Memory B cell (primary cell): ENCODE measurements around the gene MAGEB3.
"Not testable (repeated sequence)": the region's sequence is repeated elsewhere in the genome, so short reads cannot be mapped to it uniquely, and the experiment has no call there.

Experiments
- ATAC-seq: fragments of 150-1000 bp; cut with Tn5 transposase; 2 replicates; pipeline ENCODE4 v1.10.0; 2021; ENCODE audit warnings: low read depth, mild to moderate bottlenecking, moderate library complexity
- DNase-seq, 2 donors: peaks; one replicate each; pipeline ENCODE4 v3.0.0; 2022; ENCODE audit warnings: low spot score in 2 of 2
- H3K27ac Mint-ChIP-seq: one replicate; pipeline ENCODE4 v1.8.0; 2022; ENCODE audit warnings: mild to moderate bottlenecking, moderate library complexity, mixed read lengths
- H3K27me3 Mint-ChIP-seq: one replicate; pipeline ENCODE4 v1.8.0; 2022; ENCODE audit warnings: mixed read lengths
- H3K36me3 Mint-ChIP-seq: one replicate; pipeline ENCODE4 v1.8.0; 2022; ENCODE audit warnings: mild to moderate bottlenecking, mixed read lengths
- H3K4me1 Mint-ChIP-seq: one replicate; pipeline ENCODE4 v1.8.0; 2022; ENCODE audit warnings: mixed read lengths
- H3K4me3 Mint-ChIP-seq: one replicate; pipeline ENCODE4 v1.8.0; 2022; ENCODE audit warnings: mild to moderate bottlenecking, moderate library complexity, mixed read lengths
- H3K9me3 Mint-ChIP-seq: one replicate; pipeline ENCODE4 v1.8.0; 2022; ENCODE audit warnings: mixed read lengths

The MAGEB3 gene, protein sequence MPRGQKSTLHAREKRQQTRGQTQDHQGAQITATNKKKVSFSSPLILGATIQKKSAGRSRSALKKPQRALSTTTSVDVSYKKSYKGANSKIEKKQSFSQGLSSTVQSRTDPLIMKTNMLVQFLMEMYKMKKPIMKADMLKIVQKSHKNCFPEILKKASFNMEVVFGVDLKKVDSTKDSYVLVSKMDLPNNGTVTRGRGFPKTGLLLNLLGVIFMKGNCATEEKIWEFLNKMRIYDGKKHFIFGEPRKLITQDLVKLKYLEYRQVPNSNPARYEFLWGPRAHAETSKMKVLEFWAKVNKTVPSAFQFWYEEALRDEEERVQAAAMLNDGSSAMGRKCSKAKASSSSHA

DNA sequence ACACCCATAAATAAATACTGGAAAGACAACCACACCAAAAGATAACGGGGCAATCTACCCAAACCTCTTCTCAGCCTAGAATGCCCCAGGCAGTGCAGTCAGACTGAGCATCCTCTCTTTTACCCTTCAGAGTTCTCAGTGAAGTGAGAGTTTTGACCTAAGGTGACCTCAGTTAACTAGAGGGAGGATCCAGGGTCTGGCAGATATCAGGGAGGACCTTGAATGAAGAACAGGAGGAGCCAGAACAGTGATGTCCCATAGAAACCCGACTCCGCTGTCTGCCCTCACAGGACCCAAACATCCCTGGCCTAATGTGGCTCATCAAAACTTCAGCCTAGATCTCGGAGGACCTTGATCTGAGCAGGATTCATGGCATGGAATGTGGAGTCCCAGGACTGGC is at the start of gene MAGEB3:
Gene MAGEB3, plus strand, starts transcription at position 263 of the 400 bp plus-strand sequence. CDS start 5,268 bp downstream, outside the sequence.
- Mint-ChIP-seq H3K36me3 (no peaks in the 10 kb centered on the region), H3K27me3 (no peaks in the 10 kb centered on the region), H3K4me3 (no peak within 1 kb of the TSS), H3K4me1 (no peaks in the 10 kb centered on the region), H3K27ac (no peak within 1 kb of the TSS), H3K9me3 (no peaks in the 10 kb centered on the region)
- ATAC-seq: no peak
- DNase-seq: no peak

DNA sequence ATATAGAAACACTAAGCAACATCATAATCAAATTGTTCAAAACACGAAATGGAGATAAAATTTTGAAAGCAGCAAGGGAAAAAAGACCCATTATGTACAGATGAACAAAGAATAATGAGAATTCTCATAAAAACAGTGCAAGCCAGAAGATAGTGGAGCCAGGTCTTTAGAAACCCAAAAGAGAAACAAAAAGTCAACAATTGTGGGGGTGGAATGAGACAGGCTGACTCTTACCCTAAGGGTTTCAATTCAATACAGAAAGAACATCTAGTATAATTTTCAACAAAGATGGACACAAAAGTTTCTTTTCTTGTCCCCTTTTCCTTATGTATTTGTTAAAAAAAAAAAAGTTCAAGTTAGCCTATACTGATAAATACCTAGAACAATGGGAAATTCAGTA is 49.1 kb upstream of the MAGEB3 start:
- H3K4me1 Mint-ChIP-seq: no peaks in the 10 kb centered on the region
- H3K4me3 Mint-ChIP-seq: no peak overlapping the region
- H3K27ac Mint-ChIP-seq: no peak overlapping the region
- H3K27me3 Mint-ChIP-seq: no peaks in the 10 kb centered on the region
- peaks cover 2% of the 10 kb centered on the region for H3K36me3 Mint-ChIP-seq
- ATAC-seq (no peak), DNase-seq (no peak)
- peaks cover 2% of the 10 kb centered on the region for H3K9me3 Mint-ChIP-seq

DNA sequence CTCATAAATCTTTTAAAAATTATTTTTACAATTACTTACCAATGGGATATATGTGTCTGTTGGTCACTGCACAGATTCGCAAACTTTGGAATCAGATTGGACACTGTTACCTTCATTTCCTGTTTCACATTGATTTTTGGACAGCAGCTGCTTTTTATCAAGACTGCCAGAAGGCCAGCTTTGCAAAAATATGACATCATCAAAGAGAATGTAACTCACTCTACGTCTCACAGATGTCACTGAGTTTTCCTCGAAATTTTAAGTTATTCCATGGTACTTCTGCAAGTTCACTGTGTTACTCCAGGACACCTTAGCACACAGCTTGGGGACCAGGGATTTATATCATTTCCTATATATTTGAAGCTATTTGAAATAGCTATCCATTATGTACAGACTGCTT is 46.9 kb upstream of the MAGEB3 start:
- Mint-ChIP-seq H3K9me3 (peaks cover 1% of the 10 kb centered on the region), H3K36me3 (peaks cover 1% of the 10 kb centered on the region), H3K27ac (no peak overlapping the region), H3K27me3 (peaks cover 2% of the 10 kb centered on the region), H3K4me3 (no peak overlapping the region), H3K4me1 (no peaks in the 10 kb centered on the region)
- DNase-seq (no peak), ATAC-seq (no peak)

DNA sequence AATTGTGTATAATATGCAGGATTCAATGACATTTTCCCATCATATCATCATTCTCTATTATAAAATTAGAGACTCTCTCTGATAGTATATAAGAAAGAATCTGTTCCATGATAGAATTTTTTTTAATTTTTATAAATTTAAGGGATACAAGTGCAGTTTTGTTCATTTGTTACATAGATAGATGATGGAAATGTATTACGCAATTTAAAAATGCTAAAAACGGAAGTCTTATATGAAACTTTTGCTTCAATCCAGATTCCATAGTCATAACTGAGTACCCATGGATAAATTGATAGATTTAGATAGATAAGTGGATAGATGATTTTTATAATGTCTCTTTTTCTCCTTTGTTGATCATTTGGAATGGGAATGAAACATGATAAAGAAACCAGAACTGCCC is 40.0 kb upstream of the MAGEB3 start:
- Mint-ChIP-seq H3K9me3 (peaks cover 1% of the 10 kb centered on the region), H3K27me3 (peaks cover 8% of the 10 kb centered on the region), H3K27ac (no peak overlapping the region), H3K36me3 (no peaks in the 10 kb centered on the region), H3K4me3 (no peak overlapping the region), H3K4me1 (no peaks in the 10 kb centered on the region)
- DNase-seq (no peak), ATAC-seq (no peak)

DNA sequence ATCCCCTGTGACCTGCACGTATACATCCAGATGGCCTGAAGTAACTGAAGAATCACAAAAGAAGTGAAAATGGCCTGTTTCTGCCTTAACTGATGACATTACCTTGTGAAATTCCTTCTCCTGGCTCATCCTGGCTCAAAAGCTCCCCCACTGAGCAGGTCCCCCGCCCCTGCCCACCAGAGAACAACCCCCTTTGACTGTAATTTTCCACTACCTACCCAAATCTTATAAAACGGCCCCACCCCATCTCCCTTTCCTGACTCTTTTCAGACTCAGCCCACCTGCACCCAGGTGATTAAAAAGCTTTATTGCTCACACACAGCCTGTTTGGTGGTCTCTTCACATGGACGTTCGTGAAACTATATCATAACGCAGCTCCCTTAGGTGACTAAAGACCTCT is 36.5 kb upstream of the MAGEB3 start:
- H3K27me3 Mint-ChIP-seq, H3K4me3 Mint-ChIP-seq, DNase-seq, ATAC-seq, H3K27ac Mint-ChIP-seq, H3K9me3 Mint-ChIP-seq, H3K4me1 Mint-ChIP-seq, H3K36me3 Mint-ChIP-seq: not testable (repeated sequence)

DNA sequence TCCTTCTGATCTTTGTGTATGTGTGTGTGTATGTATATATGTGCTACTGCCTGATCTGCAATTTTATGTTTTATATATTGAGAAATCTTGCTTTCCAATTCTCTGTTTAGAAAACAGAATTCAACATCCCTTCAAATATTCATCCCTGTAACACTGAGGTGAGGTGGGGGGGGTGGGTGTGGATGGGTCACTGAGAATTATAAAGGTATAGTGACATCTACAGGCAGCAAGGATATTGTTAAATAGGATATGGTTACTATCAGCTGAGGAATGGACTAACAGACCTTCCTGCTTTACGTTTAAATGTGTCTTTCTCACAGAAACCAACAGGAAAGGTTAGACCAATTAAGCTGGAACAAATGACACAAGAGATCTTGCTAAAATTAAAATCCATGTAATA is 34.1 kb upstream of the MAGEB3 start:
- no peaks in the 10 kb centered on the region for H3K36me3 Mint-ChIP-seq

DNA sequence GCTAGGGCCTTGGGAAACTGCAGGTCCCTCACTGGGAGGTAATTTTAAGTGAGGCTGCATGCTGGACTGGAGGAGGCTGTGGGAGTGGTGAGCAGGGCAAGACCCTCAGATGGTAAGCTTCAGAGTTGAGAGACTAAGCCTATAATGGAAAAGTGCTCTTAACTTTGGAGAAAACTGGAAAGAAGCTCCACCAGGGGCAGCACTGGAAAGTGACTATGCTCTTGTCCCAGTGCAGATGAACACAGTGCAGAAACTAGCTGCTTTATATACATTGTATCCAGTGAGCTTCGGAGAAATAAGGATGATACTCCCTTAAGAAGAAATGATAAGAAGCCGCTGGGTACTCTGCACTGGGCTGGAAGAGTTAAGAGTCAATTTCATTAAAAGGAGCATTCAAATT is 18.3 kb upstream of the MAGEB3 start:
- no peaks in the 10 kb centered on the region for H3K4me1 Mint-ChIP-seq
- no peak overlapping the region for H3K4me3 Mint-ChIP-seq
- DNase-seq (no peak), ATAC-seq (no peak)
- no peak overlapping the region for H3K27ac Mint-ChIP-seq
- H3K36me3 Mint-ChIP-seq: no peaks in the 10 kb centered on the region
- H3K9me3 Mint-ChIP-seq: no peaks in the 10 kb centered on the region
- no peaks in the 10 kb centered on the region for H3K27me3 Mint-ChIP-seq

More for the DNA sequence above, 34.1 kb upstream of the MAGEB3 start:
- Mint-ChIP-seq H3K4me3 (no peak overlapping the region), H3K4me1 (no peaks in the 10 kb centered on the region), H3K27ac (no peak overlapping the region), H3K9me3 (peaks cover 1% of the 10 kb centered on the region), H3K27me3 (peaks cover 7% of the 10 kb centered on the region)
- ATAC-seq (no peak), DNase-seq (no peak)

DNA sequence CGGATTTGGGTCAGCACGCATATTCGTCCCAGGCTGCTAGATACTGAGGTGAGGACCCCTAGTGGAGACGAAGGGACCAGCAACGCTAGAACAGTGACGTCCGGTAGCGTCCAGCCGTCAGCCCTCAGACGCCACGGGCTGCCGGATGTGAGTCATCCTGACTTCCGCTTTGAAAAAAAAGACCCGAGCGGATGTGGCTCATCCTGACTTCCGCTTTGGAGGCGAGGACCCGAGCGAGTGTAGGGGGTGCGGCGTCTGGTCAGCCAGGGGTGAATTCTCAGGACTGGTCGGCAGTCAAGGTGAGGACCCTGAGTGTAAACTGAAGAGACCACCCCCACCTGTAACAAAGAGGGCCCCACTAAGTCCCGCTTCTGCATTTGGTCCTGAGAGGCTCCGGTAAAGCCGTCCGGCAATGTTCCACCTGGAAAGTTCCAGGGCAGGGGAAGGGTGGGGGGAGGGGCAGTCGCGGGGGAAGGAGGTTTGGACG is 15.1 kb upstream of the MAGEB3 start, which contains the start of gene MAGEB2:
Gene MAGEB2, plus strand, starts transcription at position 207 of the 487 bp plus-strand sequence. CDS start 3,018 bp downstream, outside the sequence.
- H3K27me3 Mint-ChIP-seq: no peaks in the 10 kb centered on the region
- no peaks in the 10 kb centered on the region for H3K9me3 Mint-ChIP-seq
- DNase-seq: no peak
- no peak for ATAC-seq
- no peaks in the 10 kb centered on the region for H3K36me3 Mint-ChIP-seq
- H3K4me1 Mint-ChIP-seq: no peaks in the 10 kb centered on the region
- no peak within 1 kb of the TSS for H3K27ac Mint-ChIP-seq
- H3K4me3 Mint-ChIP-seq: no peak within 1 kb of the TSS

DNA sequence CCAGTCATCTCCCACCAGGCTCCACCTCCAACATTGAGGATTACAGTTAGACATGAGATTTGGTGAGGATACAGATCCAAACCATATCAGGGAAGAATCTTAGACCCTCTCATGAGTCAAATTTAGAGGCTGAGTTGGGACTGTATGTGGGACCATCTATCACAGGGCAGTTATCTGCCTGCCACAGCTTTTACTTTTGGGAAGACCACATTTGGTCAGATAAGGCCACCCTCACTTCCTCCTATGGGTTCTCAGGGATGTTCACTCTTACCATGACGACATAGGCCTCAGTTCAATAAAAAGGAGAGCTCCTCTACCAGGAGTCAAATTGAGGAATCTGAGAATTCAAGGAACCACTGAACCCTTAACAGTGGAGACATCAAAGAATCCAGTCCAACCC is 13.0 kb upstream of the MAGEB3 start:
- ATAC-seq (no peak), DNase-seq (no peak)
- no peaks in the 10 kb centered on the region for H3K27me3 Mint-ChIP-seq
- no peaks in the 10 kb centered on the region for H3K36me3 Mint-ChIP-seq
- no peak overlapping the region for H3K27ac Mint-ChIP-seq
- no peaks in the 10 kb centered on the region for H3K4me1 Mint-ChIP-seq
- H3K9me3 Mint-ChIP-seq: no peaks in the 10 kb centered on the region
- no peak overlapping the region for H3K4me3 Mint-ChIP-seq

DNA sequence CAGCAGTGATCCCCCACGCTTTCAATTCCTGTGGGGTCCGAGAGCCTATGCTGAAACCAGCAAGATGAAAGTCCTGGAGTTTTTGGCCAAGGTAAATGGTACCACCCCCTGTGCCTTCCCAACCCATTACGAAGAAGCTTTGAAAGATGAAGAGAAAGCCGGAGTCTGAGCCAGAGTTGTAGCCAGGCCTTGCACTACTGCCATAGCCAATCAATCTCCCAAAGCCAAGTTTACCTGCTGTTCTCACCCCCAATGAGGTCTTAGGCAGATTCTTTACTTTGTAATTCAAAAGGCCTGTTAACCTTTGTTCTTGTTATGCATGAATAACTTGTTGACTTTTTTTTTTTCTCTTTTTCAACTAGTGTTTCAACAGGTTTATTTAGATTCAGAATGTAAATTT is 11.1 kb upstream of the MAGEB3 start:
- no peak overlapping the region for H3K27ac Mint-ChIP-seq
- ATAC-seq (no peak), DNase-seq (no peak)
- no peaks in the 10 kb centered on the region for H3K27me3 Mint-ChIP-seq
- H3K4me1 Mint-ChIP-seq: no peaks in the 10 kb centered on the region
- H3K4me3 Mint-ChIP-seq: no peak overlapping the region
- no peaks in the 10 kb centered on the region for H3K36me3 Mint-ChIP-seq
- H3K9me3 Mint-ChIP-seq: no peaks in the 10 kb centered on the region

DNA sequence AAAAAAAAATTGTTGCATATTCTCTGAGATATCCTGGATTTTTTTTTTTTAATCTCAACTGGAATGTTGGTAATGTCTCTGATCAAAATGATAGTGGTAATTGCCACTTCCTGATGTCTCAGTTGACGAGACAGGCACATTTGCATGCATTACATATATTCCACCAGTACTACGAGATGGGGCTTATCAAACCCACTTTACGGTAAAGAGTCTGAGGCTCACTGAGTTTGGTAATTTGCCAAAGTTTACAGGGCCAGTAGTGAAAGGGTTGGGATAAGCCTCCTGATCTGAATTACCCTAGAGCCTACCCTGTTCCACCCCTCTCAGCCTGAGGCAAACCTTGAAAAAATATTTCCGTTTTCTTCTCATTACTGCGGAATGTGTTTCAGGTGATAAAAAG is 9.8 kb upstream of the MAGEB3 start:
- Mint-ChIP-seq H3K36me3 (no peaks in the 10 kb centered on the region), H3K4me1 (no peaks in the 10 kb centered on the region), H3K9me3 (no peaks in the 10 kb centered on the region), H3K4me3 (no peak overlapping the region), H3K27me3 (no peaks in the 10 kb centered on the region), H3K27ac (no peak overlapping the region)
- DNase-seq: no peak
- no peak for ATAC-seq

DNA sequence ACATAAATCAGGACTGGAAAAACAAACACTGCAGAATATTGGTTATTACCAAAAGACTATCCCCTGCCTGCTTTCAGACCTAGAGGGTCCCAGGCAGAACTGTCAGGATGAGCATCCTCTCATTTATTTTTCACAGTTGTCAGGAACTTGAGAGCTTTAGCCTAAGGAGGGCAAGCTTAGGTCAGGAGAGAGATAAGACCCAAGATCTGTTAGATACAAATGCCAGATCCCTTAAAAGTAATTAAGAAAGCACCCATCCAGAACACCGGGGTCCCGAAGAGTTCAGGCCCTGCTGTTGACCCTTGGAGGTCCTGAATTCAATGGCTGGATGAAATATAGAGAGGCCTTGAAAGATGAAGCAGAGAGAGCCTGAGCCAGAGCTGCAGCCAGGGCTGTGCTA is 5.9 kb upstream of the MAGEB3 start:
- Mint-ChIP-seq H3K27me3 (no peaks in the 10 kb centered on the region), H3K36me3 (no peaks in the 10 kb centered on the region), H3K27ac (no peak overlapping the region), H3K9me3 (no peaks in the 10 kb centered on the region), H3K4me3 (no peak overlapping the region), H3K4me1 (no peaks in the 10 kb centered on the region)
- ATAC-seq: no peak
- no peak for DNase-seq

DNA sequence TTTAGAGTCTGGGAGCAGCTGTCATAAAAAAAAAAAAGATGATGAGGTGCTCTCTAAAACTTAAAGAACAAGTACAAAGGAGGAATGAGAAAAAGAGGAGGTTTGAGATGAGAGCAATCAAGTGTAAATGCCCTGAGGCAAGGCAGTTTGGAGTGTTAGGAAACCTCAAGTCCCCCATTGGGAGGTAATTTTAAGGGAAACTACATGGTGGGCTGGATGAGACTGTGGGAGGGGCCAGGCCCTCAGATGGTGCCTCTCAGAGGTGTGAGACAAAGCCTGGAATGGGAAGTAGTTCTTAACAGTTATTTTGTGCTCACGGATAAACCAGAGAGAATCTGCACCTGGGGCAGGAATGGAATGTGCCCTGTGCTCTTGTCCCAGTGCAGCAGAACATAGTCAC is 1.9 kb upstream of the MAGEB3 start:
- DNase-seq (no peak), ATAC-seq (no peak)
- H3K4me3 Mint-ChIP-seq: no peak overlapping the region
- H3K27me3 Mint-ChIP-seq: no peaks in the 10 kb centered on the region
- H3K36me3 Mint-ChIP-seq: no peaks in the 10 kb centered on the region
- H3K27ac Mint-ChIP-seq: no peak overlapping the region
- H3K4me1 Mint-ChIP-seq: no peaks in the 10 kb centered on the region
- H3K9me3 Mint-ChIP-seq: no peaks in the 10 kb centered on the region

DNA sequence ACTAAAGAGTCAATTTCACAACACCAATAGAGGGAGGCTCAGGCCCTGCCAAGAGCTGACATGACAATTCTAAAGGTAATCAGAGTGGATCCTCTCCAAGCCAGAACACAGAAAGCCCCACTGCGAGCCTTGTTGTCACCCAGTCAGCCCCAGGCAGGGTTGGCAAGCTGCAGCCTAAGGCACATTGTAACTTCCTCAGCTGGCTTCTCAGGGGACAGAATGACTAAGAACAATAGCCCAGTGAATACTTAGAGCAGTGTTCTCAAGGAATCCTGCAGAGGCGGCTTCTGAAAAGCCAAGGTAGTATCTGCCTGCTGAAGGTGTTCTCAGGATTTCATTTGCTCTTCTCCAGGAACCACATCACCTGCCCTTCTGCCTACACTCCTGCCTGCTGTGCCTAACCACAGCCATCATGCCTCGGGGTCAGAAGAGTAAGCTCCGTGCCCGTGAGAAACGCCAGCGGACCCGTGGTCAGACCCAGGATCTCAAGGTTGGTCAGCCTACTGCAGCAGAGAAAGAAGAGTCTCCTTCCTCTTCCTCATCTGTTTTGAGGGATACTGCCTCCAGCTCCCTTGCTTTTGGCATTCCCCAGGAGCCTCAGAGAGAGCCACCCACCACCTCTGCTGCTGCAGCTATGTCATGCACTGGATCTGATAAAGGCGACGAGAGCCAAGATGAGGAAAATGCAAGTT is 11.4 kb downstream of the MAGEB3 start, which contains the start of gene MAGEB4:
Gene MAGEB4, plus strand, starts transcription at position 277 of the 692 bp plus-strand sequence. Its CDS starts 136 bp downstream, at position 413.
- Mint-ChIP-seq H3K4me1 (no peaks in the 10 kb centered on the region), H3K4me3 (no peak within 1 kb of the TSS), H3K9me3 (no peaks in the 10 kb centered on the region), H3K27me3 (no peaks in the 10 kb centered on the region), H3K27ac (no peak within 1 kb of the TSS), H3K36me3 (no peaks in the 10 kb centered on the region)
- ATAC-seq: no peak
- DNase-seq: no peak
